ENCODE data around the gene ADTRP.

Gene ADTRP

DNA sequence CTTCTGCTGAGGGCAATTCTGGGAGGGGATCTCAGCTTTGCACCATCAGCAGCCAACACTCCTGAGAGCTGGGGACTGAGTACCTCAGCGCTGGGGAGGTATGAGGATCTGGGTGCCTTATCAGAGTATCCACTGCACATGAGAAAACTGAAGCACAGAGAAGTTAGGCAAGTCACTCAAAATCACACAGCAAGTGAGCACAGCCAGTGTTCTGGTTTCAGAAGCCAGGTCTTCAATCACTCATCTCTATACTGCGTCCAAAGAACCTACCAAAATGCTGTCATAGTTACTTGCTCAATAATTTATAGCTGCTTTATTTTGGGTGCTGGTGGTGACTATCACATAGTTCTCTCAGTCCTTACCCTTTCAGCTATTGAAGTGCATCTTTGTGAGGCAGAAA lies 5.0 kb downstream of the ADTRP start:
- Histone ChIP-seq H3K9ac (ENCODE audit: low read length in 2 of 2) (no peak overlapping the region), H3K36me3 (ENCODE audit: control insufficient read depth in 2 of 2, insufficient read depth in 2 of 2, low read length in 2 of 2) (no peaks in the 10 kb centered on the region), H3K4me1 (ENCODE audit: control insufficient read depth, insufficient read depth, low read length) (peaks cover 15% of the 10 kb centered on the region), H3K27me3 (ENCODE audit: control insufficient read depth in 1 of 2, insufficient read depth in 2 of 2, low read length in 2 of 2) (no peaks in the 10 kb centered on the region), H3K4me3 (ENCODE audit: low read length in 2 of 2) (no peak overlapping the region), H3K9me3 (ENCODE audit: control insufficient read depth in 2 of 2, low read length in 2 of 2) (no peaks in the 10 kb centered on the region), H3K27ac (ENCODE audit: low read length) (no peak overlapping the region)

DNA sequence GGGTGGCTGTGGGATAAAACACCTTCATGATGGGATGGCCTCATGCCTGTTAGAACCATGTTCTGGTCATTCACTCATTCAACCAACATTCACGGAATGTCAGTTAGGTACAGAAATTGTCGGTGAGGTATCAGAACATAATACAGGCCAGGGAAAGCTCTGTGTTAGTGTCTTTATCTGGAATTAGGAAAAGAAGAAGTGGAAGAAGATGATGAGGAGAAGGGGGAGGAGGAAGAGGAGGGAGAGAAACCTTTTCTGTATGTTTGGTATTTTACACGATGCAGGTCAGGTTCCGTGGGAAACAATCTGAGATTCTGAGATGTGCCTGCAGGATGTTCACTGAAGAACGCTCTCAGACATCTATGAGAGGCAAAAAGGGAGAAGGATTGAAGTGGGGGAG lies 5.6 kb downstream of the ADTRP start:
- Histone ChIP-seq H3K9ac (ENCODE audit: low read length in 2 of 2) (no peak overlapping the region), H3K27ac (ENCODE audit: low read length) (no peak overlapping the region)

DNA sequence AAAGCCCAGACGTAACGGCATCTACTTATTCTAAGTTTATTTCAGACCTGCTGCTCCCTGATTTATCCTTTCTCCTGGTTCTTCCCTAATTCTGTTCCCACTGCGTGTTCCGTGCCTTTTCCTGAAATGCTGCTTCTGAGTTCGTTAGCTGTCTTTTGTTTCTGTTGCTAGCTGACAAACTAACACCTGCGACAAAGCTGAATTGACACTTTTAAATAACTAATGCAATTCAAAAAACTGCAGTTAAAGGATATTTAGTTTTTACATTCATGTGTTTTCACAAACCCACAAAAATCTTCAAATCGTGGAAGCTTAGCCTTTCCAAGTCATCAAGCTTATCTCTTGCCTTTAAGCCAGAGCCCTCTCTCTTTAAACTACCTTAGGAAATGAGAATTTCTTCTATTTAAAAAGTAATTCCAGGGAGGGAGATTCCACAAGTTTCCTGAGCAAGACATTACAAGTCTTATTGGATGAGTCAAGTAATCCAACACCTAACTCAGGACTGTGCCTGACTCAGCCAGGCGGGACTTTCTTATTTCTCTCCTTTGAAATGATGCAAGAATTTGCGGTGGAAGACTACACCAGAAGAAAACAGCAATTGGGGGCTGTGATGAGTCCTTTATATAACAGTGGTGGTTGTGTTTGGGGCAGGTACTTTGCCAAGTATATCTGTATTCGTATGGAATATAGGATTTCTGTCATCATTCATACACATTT lies 6.3 kb downstream of the ADTRP start:
- Histone ChIP-seq H3K9me3 (ENCODE audit: control insufficient read depth in 2 of 2, low read length in 2 of 2) (no peaks in the 10 kb centered on the region), H3K27ac (ENCODE audit: low read length) (no peak overlapping the region), H3K36me3 (ENCODE audit: control insufficient read depth in 2 of 2, insufficient read depth in 2 of 2, low read length in 2 of 2) (no peaks in the 10 kb centered on the region), H3K27me3 (ENCODE audit: control insufficient read depth in 1 of 2, insufficient read depth in 2 of 2, low read length in 2 of 2) (no peaks in the 10 kb centered on the region), H3K4me1 (ENCODE audit: control insufficient read depth, insufficient read depth, low read length) (peaks cover 15% of the 10 kb centered on the region), H3K9ac (ENCODE audit: low read length in 2 of 2) (no peak overlapping the region), H3K4me3 (ENCODE audit: low read length in 2 of 2) (no peak overlapping the region)

More for the DNA sequence above, 5.6 kb downstream of the ADTRP start:
- Histone ChIP-seq H3K27me3 (ENCODE audit: control insufficient read depth in 1 of 2, insufficient read depth in 2 of 2, low read length in 2 of 2) (no peaks in the 10 kb centered on the region), H3K4me3 (ENCODE audit: low read length in 2 of 2) (no peak overlapping the region), H3K9me3 (ENCODE audit: control insufficient read depth in 2 of 2, low read length in 2 of 2) (no peaks in the 10 kb centered on the region), H3K36me3 (ENCODE audit: control insufficient read depth in 2 of 2, insufficient read depth in 2 of 2, low read length in 2 of 2) (no peaks in the 10 kb centered on the region), H3K4me1 (ENCODE audit: control insufficient read depth, insufficient read depth, low read length) (peaks cover 15% of the 10 kb centered on the region)

DNA sequence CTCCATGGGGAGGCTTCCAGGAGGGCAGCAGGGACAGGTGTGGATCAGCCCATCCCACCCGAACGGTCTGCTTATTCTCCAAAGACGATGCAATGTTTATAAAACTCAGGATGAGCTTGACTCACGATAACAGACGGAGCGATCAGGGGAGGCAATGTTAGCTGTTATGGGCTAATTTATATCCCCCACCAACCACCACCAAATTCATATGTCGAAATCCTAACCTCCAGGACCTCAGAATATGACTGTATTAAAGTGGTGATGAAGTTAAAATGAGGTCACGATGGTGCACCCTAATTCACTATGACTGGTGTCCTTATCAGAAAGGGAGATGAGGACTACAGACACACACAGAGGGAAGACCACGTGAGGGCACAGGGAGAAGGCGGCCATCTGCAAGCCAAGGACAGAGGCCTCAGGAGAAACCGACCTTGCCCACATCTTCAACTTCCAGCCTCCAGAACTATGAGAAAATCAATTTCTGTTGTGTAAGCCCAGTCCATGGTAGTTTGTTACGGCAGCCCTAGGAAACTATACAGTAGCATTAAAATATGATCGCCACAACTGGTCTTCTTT lies 7.0 kb downstream of the ADTRP start:
- Histone ChIP-seq H3K36me3 (ENCODE audit: control insufficient read depth in 2 of 2, insufficient read depth in 2 of 2, low read length in 2 of 2) (no peaks in the 10 kb centered on the region), H3K27ac (ENCODE audit: low read length) (peak overlapping the region; percentile 53), H3K9ac (ENCODE audit: low read length in 2 of 2) (no peak overlapping the region)

DNA sequence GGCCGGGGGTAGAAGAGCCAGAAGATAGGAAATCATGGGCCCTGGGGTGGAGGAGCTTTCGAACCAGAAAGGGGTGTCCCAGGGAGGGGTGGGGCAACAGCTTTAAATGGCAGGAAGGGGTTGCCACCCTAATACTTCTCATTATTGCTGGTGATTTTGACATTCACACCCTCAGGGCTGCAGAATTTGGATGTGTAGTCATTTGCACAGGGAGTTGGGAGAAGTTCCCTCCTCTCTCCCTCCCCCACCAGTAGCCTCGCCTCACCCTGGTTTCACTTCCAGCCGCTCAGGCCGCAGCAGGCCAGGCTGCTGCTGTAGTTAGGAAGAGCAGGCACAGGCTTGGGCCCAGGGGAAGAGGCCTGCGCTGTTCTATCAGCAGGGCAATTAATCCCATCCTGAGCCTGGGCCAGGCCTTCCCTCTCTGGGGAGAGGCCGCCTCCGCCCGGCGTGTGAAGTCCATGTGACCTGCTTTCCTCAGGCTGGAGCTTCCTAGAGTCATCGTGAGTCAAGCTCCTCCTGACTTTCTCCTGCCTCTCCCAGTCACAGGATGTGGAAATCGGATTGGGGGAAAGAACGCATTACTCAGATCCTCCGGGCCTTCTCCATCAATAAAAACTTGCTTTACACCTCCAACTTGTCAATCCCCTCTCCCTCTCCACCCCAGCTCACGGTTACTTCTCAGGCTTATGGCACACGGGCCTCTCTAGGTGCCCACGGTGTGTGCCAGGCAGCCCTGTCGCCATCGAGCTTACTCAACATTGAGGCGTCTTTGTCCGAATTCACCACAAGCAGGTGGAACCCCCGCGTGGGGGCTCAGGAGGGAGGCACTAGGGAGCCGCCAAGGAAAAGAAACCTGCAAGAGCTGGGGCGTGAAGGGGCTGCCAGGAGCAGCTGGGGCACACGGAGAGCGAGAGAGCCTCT lies 7.8 kb downstream of the ADTRP start:
- Histone ChIP-seq H3K4me1 (ENCODE audit: control insufficient read depth, insufficient read depth, low read length) (peaks cover 24% of the 10 kb centered on the region), H3K27ac (ENCODE audit: low read length) (peak overlapping the region; percentile 53), H3K9me3 (ENCODE audit: control insufficient read depth in 2 of 2, low read length in 2 of 2) (no peaks in the 10 kb centered on the region), H3K36me3 (ENCODE audit: control insufficient read depth in 2 of 2, insufficient read depth in 2 of 2, low read length in 2 of 2) (no peaks in the 10 kb centered on the region), H3K4me3 (ENCODE audit: low read length in 2 of 2) (peak overlapping the region in 1 of 2 donors; percentile 35), H3K9ac (ENCODE audit: low read length in 2 of 2) (no peak overlapping the region), H3K27me3 (ENCODE audit: control insufficient read depth in 1 of 2, insufficient read depth in 2 of 2, low read length in 2 of 2) (no peaks in the 10 kb centered on the region)

More for the DNA sequence above, 7.0 kb downstream of the ADTRP start:
- Histone ChIP-seq H3K4me3 (ENCODE audit: low read length in 2 of 2) (no peak overlapping the region), H3K27me3 (ENCODE audit: control insufficient read depth in 1 of 2, insufficient read depth in 2 of 2, low read length in 2 of 2) (no peaks in the 10 kb centered on the region), H3K9me3 (ENCODE audit: control insufficient read depth in 2 of 2, low read length in 2 of 2) (no peaks in the 10 kb centered on the region), H3K4me1 (ENCODE audit: control insufficient read depth, insufficient read depth, low read length) (peaks cover 21% of the 10 kb centered on the region)

DNA sequence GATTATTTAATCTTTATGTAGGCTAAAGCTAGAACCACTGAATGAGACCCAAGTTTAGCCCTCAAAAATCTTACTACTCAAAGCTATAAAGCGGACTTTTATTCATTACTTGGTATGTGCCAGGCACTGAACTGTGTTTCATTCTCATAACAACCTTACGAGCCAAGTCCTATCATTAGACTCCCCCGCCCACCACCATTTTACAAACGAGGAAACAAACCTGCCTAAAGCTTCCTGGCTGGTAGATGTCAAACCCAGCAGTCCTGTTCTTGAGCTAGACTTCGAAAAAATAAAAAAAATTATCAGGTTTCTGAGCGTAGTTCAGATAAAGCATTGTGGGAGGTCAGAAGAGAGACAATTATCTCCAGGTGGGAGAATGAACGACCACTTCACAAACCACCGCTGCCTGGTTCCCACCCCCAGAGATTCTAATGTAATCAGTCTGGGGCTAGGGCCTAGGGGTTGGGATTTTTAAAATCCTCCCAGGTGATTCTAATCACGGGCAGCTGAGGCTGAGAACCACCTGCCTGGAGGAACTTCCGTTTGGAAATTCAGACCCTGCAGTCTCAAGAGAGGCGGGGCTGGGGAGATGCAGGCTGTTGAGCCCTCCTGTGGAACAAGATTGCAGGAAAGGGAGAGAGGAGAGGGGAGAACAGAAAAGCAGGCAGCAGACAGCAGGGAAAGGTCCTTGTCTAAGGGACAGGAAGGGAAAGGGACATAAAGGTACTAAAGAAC lies 8.6 kb downstream of the ADTRP start:
- no peaks in the 10 kb centered on the region for H3K9me3 ChIP-seq (ENCODE audit: control insufficient read depth in 2 of 2, low read length in 2 of 2)
- no peaks in the 10 kb centered on the region for H3K27me3 ChIP-seq (ENCODE audit: control insufficient read depth in 1 of 2, insufficient read depth in 2 of 2, low read length in 2 of 2)
- peaks cover 24% of the 10 kb centered on the region for H3K4me1 ChIP-seq (ENCODE audit: control insufficient read depth, insufficient read depth, low read length)
- no peak overlapping the region for H3K27ac ChIP-seq (ENCODE audit: low read length)
- H3K4me3 ChIP-seq (ENCODE audit: low read length in 2 of 2): peak overlapping the region in 1 of 2 donors; percentile 35
- H3K9ac ChIP-seq (ENCODE audit: low read length in 2 of 2): no peak overlapping the region
- no peaks in the 10 kb centered on the region for H3K36me3 ChIP-seq (ENCODE audit: control insufficient read depth in 2 of 2, insufficient read depth in 2 of 2, low read length in 2 of 2)

DNA sequence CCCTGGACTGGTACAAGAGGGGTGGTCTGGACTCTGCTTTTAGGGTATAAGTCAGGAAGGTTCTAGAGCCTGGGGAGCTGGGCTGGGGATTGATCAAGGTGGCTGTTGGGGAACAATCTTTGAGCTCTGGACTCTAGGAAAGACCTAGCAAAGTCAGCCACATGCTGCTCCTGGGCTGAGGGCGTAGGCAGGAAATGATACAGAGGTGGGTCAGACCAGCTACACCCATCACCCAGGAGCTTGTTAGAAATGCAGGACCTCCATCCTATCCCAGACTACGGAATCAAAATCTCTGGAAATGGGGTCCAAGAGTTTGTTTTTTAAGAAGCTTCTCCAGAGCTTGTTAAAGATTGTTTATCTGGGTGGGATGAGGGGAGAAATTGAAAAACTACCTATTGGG lies 9.4 kb downstream of the ADTRP start:
- peaks cover 24% of the 10 kb centered on the region for H3K4me1 ChIP-seq (ENCODE audit: control insufficient read depth, insufficient read depth, low read length)

DNA sequence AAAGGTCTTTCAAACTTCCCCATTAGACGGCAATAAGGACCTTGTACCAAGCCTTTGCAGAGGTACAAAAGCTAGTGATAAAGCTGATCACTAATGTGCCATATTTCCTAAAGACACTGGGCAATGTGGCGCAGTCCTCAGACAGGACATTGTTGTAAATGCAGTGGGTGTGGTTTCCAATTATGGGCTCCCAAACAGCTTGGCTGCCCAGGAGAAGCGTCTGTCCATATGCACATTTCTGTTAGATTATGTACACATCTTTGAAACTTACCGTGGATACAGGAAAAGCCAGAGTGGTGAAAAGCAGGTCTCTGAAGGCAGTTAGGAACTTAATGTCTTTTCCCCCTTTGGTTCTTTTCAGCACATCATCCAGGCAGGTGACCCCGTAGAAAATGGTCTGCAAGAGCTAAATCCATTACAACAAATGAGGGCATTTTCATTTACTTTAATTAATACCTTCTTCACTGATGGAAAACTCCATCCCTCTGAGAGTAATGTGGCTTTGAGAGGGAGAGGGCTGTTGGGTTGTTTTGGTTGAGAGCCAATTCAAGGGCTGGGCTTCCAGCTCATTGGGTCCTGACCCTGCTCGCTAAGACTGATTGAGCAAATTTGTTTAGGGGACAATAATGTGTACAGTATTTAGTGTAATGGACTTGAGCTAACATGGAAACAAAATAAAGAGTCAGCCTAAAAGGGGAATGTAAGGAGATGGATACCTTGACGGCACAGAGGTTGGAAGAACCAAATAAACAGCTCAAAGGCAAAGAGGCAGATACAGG lies 10.4 kb downstream of the ADTRP start:
- peaks cover 35% of the 10 kb centered on the region for H3K4me1 ChIP-seq (ENCODE audit: control insufficient read depth, insufficient read depth, low read length)
- H3K9ac ChIP-seq (ENCODE audit: low read length in 2 of 2): no peak overlapping the region
- H3K27ac ChIP-seq (ENCODE audit: low read length): no peak overlapping the region
- H3K4me3 ChIP-seq (ENCODE audit: low read length in 2 of 2): no peak overlapping the region
- no peaks in the 10 kb centered on the region for H3K36me3 ChIP-seq (ENCODE audit: control insufficient read depth in 2 of 2, insufficient read depth in 2 of 2, low read length in 2 of 2)
- no peaks in the 10 kb centered on the region for H3K27me3 ChIP-seq (ENCODE audit: control insufficient read depth in 1 of 2, insufficient read depth in 2 of 2, low read length in 2 of 2)
- no peaks in the 10 kb centered on the region for H3K9me3 ChIP-seq (ENCODE audit: control insufficient read depth in 2 of 2, low read length in 2 of 2)

More for the DNA sequence above, 9.4 kb downstream of the ADTRP start:
- Histone ChIP-seq H3K4me3 (ENCODE audit: low read length in 2 of 2) (no peak overlapping the region), H3K36me3 (ENCODE audit: control insufficient read depth in 2 of 2, insufficient read depth in 2 of 2, low read length in 2 of 2) (no peaks in the 10 kb centered on the region), H3K9ac (ENCODE audit: low read length in 2 of 2) (no peak overlapping the region), H3K27ac (ENCODE audit: low read length) (no peak overlapping the region), H3K9me3 (ENCODE audit: control insufficient read depth in 2 of 2, low read length in 2 of 2) (no peaks in the 10 kb centered on the region), H3K27me3 (ENCODE audit: control insufficient read depth in 1 of 2, insufficient read depth in 2 of 2, low read length in 2 of 2) (no peaks in the 10 kb centered on the region)

DNA sequence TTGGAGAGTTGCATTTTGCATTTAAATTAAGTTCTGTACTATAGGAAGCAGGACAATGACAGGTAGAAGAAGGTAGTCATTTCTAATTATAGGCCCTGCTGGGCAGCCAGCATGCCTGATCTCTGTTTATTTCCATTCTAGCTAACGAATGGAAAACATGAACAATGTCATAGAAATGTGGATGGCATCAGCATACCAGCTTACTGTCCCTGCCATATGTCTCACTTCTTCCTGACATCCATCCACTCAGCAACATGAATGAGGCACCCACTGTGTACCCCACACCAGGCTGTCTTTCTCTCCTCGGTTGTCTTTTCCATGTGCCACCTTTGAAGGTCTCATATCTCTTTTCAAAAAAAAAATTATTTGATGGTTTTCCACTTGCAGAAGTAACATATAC lies 11.1 kb downstream of the ADTRP start:
- no peaks in the 10 kb centered on the region for H3K36me3 ChIP-seq (ENCODE audit: control insufficient read depth in 2 of 2, insufficient read depth in 2 of 2, low read length in 2 of 2)
- H3K4me3 ChIP-seq (ENCODE audit: low read length in 2 of 2): peak overlapping the region in 1 of 2 donors; percentile 22
- H3K27me3 ChIP-seq (ENCODE audit: control insufficient read depth in 1 of 2, insufficient read depth in 2 of 2, low read length in 2 of 2): no peaks in the 10 kb centered on the region
- H3K9ac ChIP-seq (ENCODE audit: low read length in 2 of 2): no peak overlapping the region
- peaks cover 41% of the 10 kb centered on the region for H3K4me1 ChIP-seq (ENCODE audit: control insufficient read depth, insufficient read depth, low read length)
- no peaks in the 10 kb centered on the region for H3K9me3 ChIP-seq (ENCODE audit: control insufficient read depth in 2 of 2, low read length in 2 of 2)
- H3K27ac ChIP-seq (ENCODE audit: low read length): no peak overlapping the region
